Endothelial cell of umbilical vein (primary cell): ENCODE results near the gene POGLUT3. TPM values are rescaled to one million over a fixed set of nuclear protein-coding genes. Genes with fewer than 3 reads are reported as not detected.

ENCODE experiments used
- BruUV-seq: library from RNA; stranded (reverse); fragments of 400-500 nt; replicated peaks from 2 replicates; lab custom pipeline; 2021; lab: Mats Ljungman, UMichigan
- CTCF ChIA-PET: fragments of 300-600, 350-600 bp; sonication (Branson Sonifier 250); formaldehyde crosslinking; loops from one replicate; lab custom pipeline; 2021; ENCODE audit warnings: antibody characterized with exemption, inconsistent platforms; lab: Charles Lee
- POLR2A ChIA-PET: fragments of 300-600, 350-600 bp; sonication (Branson Sonifier 250); formaldehyde crosslinking; loops from one replicate; lab custom pipeline; 2021; ENCODE audit warnings: antibody characterized with exemption, inconsistent platforms; lab: Charles Lee
- DNase-seq: peaks from one replicate; pipeline ENCODE4 v3.0.0-alpha.2; 2011; ENCODE audit warnings: low read depth, low spot score
- FAIRE-seq: peaks from 2 replicates; lab custom pipeline; 2011; peaks lifted over from hg19 to GRCh38; lab: Jason Lieb, UNC
- H2AFZ ChIP-seq: 2 replicates; pipeline ENCODE4 v1.6.0; 2012; ENCODE audit warnings: low read depth, low read length, control low read depth, inconsistent platforms
- H3K27ac ChIP-seq: 2 replicates; pipeline ENCODE4 v1.5.1; 2011; ENCODE audit warnings: low read depth, mild to moderate bottlenecking, control low read depth, low read length, moderate library complexity; ENCODE audit not compliant: insufficient read depth
- H3K27me3 ChIP-seq, 2 experiments: 2 replicates each; pipeline versions ENCODE4 v1.6.0 to v1.6.1; 2011; ENCODE audit warnings: low read length in 2 of 2, mixed read lengths in 1 of 2; ENCODE audit not compliant: control insufficient read depth in 2 of 2, insufficient read depth in 2 of 2
- H3K36me3 ChIP-seq, 2 experiments: 2 replicates in 1 of 2; 3 replicates in 1 of 2; pipeline ENCODE4 v1.5.1; 2011; ENCODE audit warnings: low read length in 2 of 2, mild to moderate bottlenecking in 1 of 2, moderate library complexity in 1 of 2; ENCODE audit not compliant: control insufficient read depth in 2 of 2, insufficient read depth in 2 of 2; ENCODE audit errors: extremely low read depth in 1 of 2
- H3K4me1 ChIP-seq: 3 replicates; pipeline ENCODE4 v1.5.1; 2011; ENCODE audit warnings: mild to moderate bottlenecking, low read length; ENCODE audit not compliant: control insufficient read depth, insufficient read depth; ENCODE audit errors: extremely low read depth
- H3K4me2 ChIP-seq: 2 replicates; pipeline ENCODE4 v1.6.1; 2011; ENCODE audit warnings: low read length, control low read depth, mixed read lengths; ENCODE audit not compliant: insufficient read depth
- H3K4me3 ChIP-seq, 3 experiments: fragments of 200-600 bp in 1 of 3; sonication (generic), shearing (Covaris generic) in 1 of 3; replicated peaks in 1 of 3; 2 replicates each; pipeline ENCODE4 v1.5.1; 2011 to 2016; ENCODE audit warnings: control low read depth in 3 of 3, low read length in 3 of 3, mild to moderate bottlenecking in 2 of 3, inconsistent platforms in 1 of 3, low read depth in 1 of 3, moderate library complexity in 1 of 3; ENCODE audit not compliant: insufficient read depth in 1 of 3
- H3K79me2 ChIP-seq: 2 replicates; pipeline ENCODE4 v1.6.0; 2012; ENCODE audit warnings: low read length, inconsistent platforms; ENCODE audit not compliant: control insufficient read depth, insufficient read depth
- H3K9ac ChIP-seq: replicated peaks from 2 replicates; pipeline ENCODE3; 2011; ENCODE audit warnings: low read length, control low read depth; ENCODE audit not compliant: insufficient read depth; ENCODE audit errors: extremely low read depth
- H3K9me1 ChIP-seq: replicated peaks from 3 replicates; pipeline ENCODE4 v1.6.0; 2011; ENCODE audit warnings: mild to moderate bottlenecking, low read length; ENCODE audit not compliant: control insufficient read depth, insufficient read depth; ENCODE audit errors: extremely low read depth
- H3K9me3 ChIP-seq: replicated peaks from 2 replicates; pipeline ENCODE4 v1.5.1; 2012; ENCODE audit warnings: low read length, inconsistent platforms; ENCODE audit not compliant: control insufficient read depth, insufficient read depth
- H4K20me1 ChIP-seq: replicated peaks from 2 replicates; pipeline ENCODE3; 2011; ENCODE audit warnings: mild to moderate bottlenecking, low read length; ENCODE audit not compliant: control insufficient read depth, insufficient read depth; ENCODE audit errors: extremely low read depth
- EZH2 ChIP-seq: IDR thresholded peaks from 2 replicates; pipeline ENCODE4 v1.6.1; 2012; ENCODE audit warnings: borderline replicate concordance, low read depth, mild to moderate bottlenecking, moderate library complexity, low read length, inconsistent platforms; ENCODE audit not compliant: severe bottlenecking
- FOS ChIP-seq: IDR thresholded peaks from 2 replicates; pipeline ENCODE4 v1.6.1; 2011; ENCODE audit warnings: mild to moderate bottlenecking, low read length, moderate library complexity, borderline replicate concordance; ENCODE audit not compliant: insufficient read depth
- JUN ChIP-seq: IDR thresholded peaks from 2 replicates; pipeline ENCODE4 v1.6.1; 2011; ENCODE audit warnings: borderline replicate concordance, low read depth; ENCODE audit not compliant: insufficient read length, insufficient read depth
- MAX ChIP-seq: IDR thresholded peaks from 2 replicates; pipeline ENCODE4 v1.6.1; 2011; ENCODE audit not compliant: insufficient read depth, insufficient read length
- MYC ChIP-seq: IDR thresholded peaks from one replicate; pipeline ENCODE4 v1.6.1; 2011; ENCODE audit warnings: mild to moderate bottlenecking, low read depth, low read length
- POLR2A ChIP-seq: IDR thresholded peaks from 2 replicates; pipeline ENCODE4 v1.6.1; 2012; ENCODE audit warnings: low read depth, mild to moderate bottlenecking, control low read depth, low read length
- POLR2AphosphoS5 ChIP-seq: IDR thresholded peaks from 2 replicates; pipeline ENCODE4 v1.6.1; 2012; ENCODE audit warnings: low read depth, mild to moderate bottlenecking, control low read depth, low read length, moderate library complexity; ENCODE audit not compliant: insufficient read depth
- dilution Hi-C: fragments of 300-500 bp; cut with MboI; formaldehyde crosslinking; loops from one replicate; pipeline ENCODE4 v1.15.0; 2019; ENCODE audit warnings: low sequenced_read_pairs; ENCODE audit not compliant: extremely low pct_ligation_motif_present
- intact Hi-C: fragments of 100-400 bp; cut with micrococcal nuclease; formaldehyde crosslinking; loops from one replicate; pipeline ENCODE4 v1.10.0; 2022
- polyA plus RNA-seq, 4 experiments: library from polyadenylated mRNA; depleted of rRNA in 3 of 4; stranded (reverse) in 3 of 4; unstranded in 1 of 4; fragments of >200 nt; gene quantifications; 2 replicates each; pipeline versions ENCODE4 v1.2.1 to v1.2.3, GENCODE V29; 2011 to 2012; ENCODE audit warnings: missing spikeins in 1 of 4
- total RNA-seq: library from RNA; stranded (reverse); gene quantifications from 2 replicates; pipeline ENCODE4 v1.2.3, GENCODE V29; 2021
- TF ChIP-seq, protein P1 (sequence below), 2 donors: IDR thresholded peaks; 1 replicate in 1 of 2; 2 replicates in 1 of 2; pipeline ENCODE4 v1.5.1; 2011; ENCODE audit warnings: low read length in 2 of 2, mild to moderate bottlenecking in 2 of 2, moderate library complexity in 2 of 2, control low read depth in 1 of 2, inconsistent platforms in 1 of 2, low read depth in 1 of 2; ENCODE audit not compliant: insufficient read depth in 1 of 2; ENCODE audit errors: extremely low read depth in 1 of 2

POGLUT3 gene
- total and polyA plus RNA-seq, 2 donors (not counting 3 experiments of a cell fraction or from before 2014, with no cell fraction given): 14.3 to 46.4 TPM

DNA sequence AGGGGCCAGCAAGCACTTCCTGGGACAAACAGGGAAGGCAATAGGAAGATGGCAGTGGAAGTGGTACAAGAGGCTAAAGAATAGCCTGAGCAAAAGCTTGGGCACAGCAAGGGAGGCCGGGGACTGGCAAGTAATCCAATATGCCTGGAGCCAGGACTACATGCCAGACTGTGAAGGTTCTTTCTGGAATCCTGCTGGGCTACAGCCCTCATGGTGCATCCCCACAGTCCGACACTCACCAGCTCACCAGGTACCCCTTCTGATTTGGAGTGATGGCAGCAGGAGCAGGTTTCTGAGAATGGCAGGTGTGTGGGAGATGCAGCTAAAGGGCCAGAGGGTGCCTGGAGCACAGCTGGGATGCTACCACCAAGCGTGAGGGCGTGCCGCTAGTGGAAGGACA, 32.2 kb upstream of the POGLUT3 start:
- BruUV-seq: no TSS peak
- intact Hi-C loops: no loop called here
- dilution Hi-C loops: no loop called here

More for the DNA sequence above, 32.2 kb upstream of the POGLUT3 start:
- H3K4me2 ChIP-seq: no peak overlapping the region
- no peaks in the 10 kb centered on the region for H3K9me3 ChIP-seq
- H3K9ac ChIP-seq: no peak overlapping the region
- no peaks in the 10 kb centered on the region for H4K20me1 ChIP-seq
- no peak for DNase-seq
- TF ChIP-seq, protein P1, sequence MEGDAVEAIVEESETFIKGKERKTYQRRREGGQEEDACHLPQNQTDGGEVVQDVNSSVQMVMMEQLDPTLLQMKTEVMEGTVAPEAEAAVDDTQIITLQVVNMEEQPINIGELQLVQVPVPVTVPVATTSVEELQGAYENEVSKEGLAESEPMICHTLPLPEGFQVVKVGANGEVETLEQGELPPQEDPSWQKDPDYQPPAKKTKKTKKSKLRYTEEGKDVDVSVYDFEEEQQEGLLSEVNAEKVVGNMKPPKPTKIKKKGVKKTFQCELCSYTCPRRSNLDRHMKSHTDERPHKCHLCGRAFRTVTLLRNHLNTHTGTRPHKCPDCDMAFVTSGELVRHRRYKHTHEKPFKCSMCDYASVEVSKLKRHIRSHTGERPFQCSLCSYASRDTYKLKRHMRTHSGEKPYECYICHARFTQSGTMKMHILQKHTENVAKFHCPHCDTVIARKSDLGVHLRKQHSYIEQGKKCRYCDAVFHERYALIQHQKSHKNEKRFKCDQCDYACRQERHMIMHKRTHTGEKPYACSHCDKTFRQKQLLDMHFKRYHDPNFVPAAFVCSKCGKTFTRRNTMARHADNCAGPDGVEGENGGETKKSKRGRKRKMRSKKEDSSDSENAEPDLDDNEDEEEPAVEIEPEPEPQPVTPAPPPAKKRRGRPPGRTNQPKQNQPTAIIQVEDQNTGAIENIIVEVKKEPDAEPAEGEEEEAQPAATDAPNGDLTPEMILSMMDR (IDR thresholded peaks at IDR 0.05; ENCODE audit: extremely low read depth in 1 of 2, insufficient read depth in 1 of 2, low read depth in 1 of 2, low read length in 2 of 2): no peak
- TF ChIP-seq FOS: no peak
- no peak for TF ChIP-seq POLR2AphosphoS5
- TF ChIP-seq MYC: no peak
- TF ChIP-seq POLR2A: no peak
- TF ChIP-seq MAX: no peak
- TF ChIP-seq EZH2: no peak
- no peak for TF ChIP-seq JUN
- no peak overlapping the region for H3K27ac ChIP-seq
- no peaks in the 10 kb centered on the region for H3K9me1 ChIP-seq
- no peak overlapping the region for H3K4me3 ChIP-seq
- no peak for FAIRE-seq
- no peaks in the 10 kb centered on the region for H3K27me3 ChIP-seq
- H3K36me3 ChIP-seq: no peaks in the 10 kb centered on the region
- no peaks in the 10 kb centered on the region for H3K79me2 ChIP-seq
- ChIA-PET POLR2A (no interaction called here), CTCF (interaction anchor here (1.1 to 1.2 kb wide), 2 partner anchors 10 to 17 kb away, joined by 3 to 5 read pairs; no protein-coding TSS in a partner anchor)
- no peak overlapping the region for H2AFZ ChIP-seq
- no peaks in the 10 kb centered on the region for H3K4me1 ChIP-seq
